ENCODE data around the gene ITSN2. TPM values are rescaled to one million over a fixed set of nuclear protein-coding genes. Genes with fewer than 3 reads are reported as not detected.

Gene ITSN2
- total and polyA plus RNA-seq, 2 of the 8 experiments (the other 6 are each of a cell fraction or from before 2014, with no cell fraction given) = 9.3 to 17.0 TPM

GRCh38 chr2:24210723-24211122 lies 149.6 kb downstream of the ITSN2 start:
- Histone ChIP-seq H3K79me2 (ENCODE audit: control insufficient read depth in 1 of 2, insufficient read depth in 2 of 2, low read length in 2 of 2) (no peaks in the 10 kb centered on the region), H3K23me2 (ENCODE audit: low read depth, low read length) (no peaks in the 10 kb centered on the region), H2BK120ac (replicated peaks; ENCODE audit: low read depth, low read length) (no peak overlapping the region), H2AFZ (ENCODE audit: low read length) (no peak overlapping the region), H3K79me1 (ENCODE audit: low read depth, low read length) (no peaks in the 10 kb centered on the region), H3K4ac (replicated peaks; ENCODE audit: insufficient read length, low read depth, low read length) (no peak overlapping the region), H3K36me3 (ENCODE audit: control insufficient read depth in 2 of 4, insufficient read depth in 4 of 4, low read length in 3 of 4) (no peaks in the 10 kb centered on the region), H3K27ac (ENCODE audit: low read depth, low read length) (no peak overlapping the region), H2AK5ac (ENCODE audit: low read depth, low read length) (no peak overlapping the region), H4K5ac (ENCODE audit: insufficient read length, low read depth, low read length) (no peak overlapping the region), H3K23ac (ENCODE audit: insufficient read length) (no peak overlapping the region), H3K4me3 (ENCODE audit: extremely low read depth in 1 of 4, insufficient read depth in 2 of 4, low read depth in 3 of 4, low read length in 4 of 4) (no peak overlapping the region), H3K14ac (ENCODE audit: insufficient read length) (no peak overlapping the region), H2BK5ac (ENCODE audit: low read depth, low read length) (no peak overlapping the region; the same call in 1 of the 2 replicates), H3K27me3 (replicated peaks in 1 of 4; ENCODE audit: control insufficient read depth in 3 of 4, extremely low read depth in 1 of 4, insufficient read depth in 3 of 4, low read length in 3 of 4) (no peaks in the 10 kb centered on the region; a peak in 1 of 7 replicates), H3K18ac (ENCODE audit: extremely low read depth, low read length) (no peak overlapping the region), H3K4me1 (replicated peaks in 1 of 4; ENCODE audit: control insufficient read depth in 3 of 4, insufficient read depth in 4 of 4, low read length in 3 of 4) (no peaks in the 10 kb centered on the region; a peak in 1 of 7 replicates), H3K4me2 (ENCODE audit: insufficient read depth in 1 of 2, low read depth in 2 of 2, low read length in 2 of 2) (no peak overlapping the region), H2BK15ac (ENCODE audit: low read length) (no peak overlapping the region), H2BK20ac (ENCODE audit: low read length) (no peak overlapping the region), H2BK12ac (ENCODE audit: low read depth, low read length) (no peak overlapping the region), H3K9me3 (ENCODE audit: insufficient read depth in 2 of 2, low read depth in 1 of 2, low read length in 1 of 2) (no peaks in the 10 kb centered on the region), H3K9ac (replicated peaks in 1 of 4; ENCODE audit: extremely low read depth in 1 of 4, low read depth in 3 of 4, low read length in 3 of 4) (no peak overlapping the region), H4K91ac (replicated peaks; ENCODE audit: insufficient read length, low read length) (no peak overlapping the region), H4K20me1 (replicated peaks in 1 of 2; ENCODE audit: control insufficient read depth in 1 of 2, insufficient read depth in 2 of 2, low read length in 2 of 2) (no peaks in the 10 kb centered on the region), H3K56ac (replicated peaks; ENCODE audit: insufficient read length, low read depth, low read length) (no peak overlapping the region), H4K8ac (ENCODE audit: extremely low read depth, insufficient read depth, low read length) (no peak overlapping the region)
- FAIRE-seq (no peak), DNase-seq (ENCODE audit: low read depth in 1 of 2, low spot score in 2 of 2) (no peak)
- ChIA-PET POLR2A (ENCODE audit: partially characterized antibody) (no interaction called here), CTCF (ENCODE audit: partially characterized antibody) (no interaction called here)
- WGBS, 2 experiments (ENCODE audit: extremely low coverage in 1 of 2, insufficient coverage in 1 of 2, insufficient read length in 1 of 2, insufficient replicate concordance in 2 of 2, low coverage in 1 of 2, low lambda C conversion rate in 2 of 2, missing lambda C conversion rate in 1 of 2) = 93% methylated on average over 21 of the region's 21 CpGs; no CpG with 5 or more reads in 1 of the 2 experiments
- TF ChIP-seq USF2 (IDR thresholded peaks at IDR 0.05; ENCODE audit: low read length) (no peak), SP4 (IDR thresholded peaks at IDR 0.05; ENCODE audit: low read length) (no peak), RFX5 (IDR thresholded peaks at IDR 0.05; ENCODE audit: borderline replicate concordance, low read depth, low read length) (no peak), RAD21 (IDR thresholded peaks at IDR 0.05 in 1 of 2, conservative IDR thresholded peaks at IDR 0.05 in 1 of 2; ENCODE audit: low read depth in 2 of 2, low read length in 2 of 2) (no peak), EGR1 (IDR thresholded peaks at IDR 0.05; ENCODE audit: borderline replicate concordance, low read depth, low read length) (no peak), CBX8 (IDR thresholded peaks at IDR 0.05; ENCODE audit: borderline replicate concordance, low read depth, low read length) (no peak), MAFK (IDR thresholded peaks at IDR 0.05; ENCODE audit: low read depth, low read length) (no peak), POLR2A (IDR thresholded peaks at IDR 0.05; ENCODE audit: control extremely low read depth in 1 of 2, low read depth in 2 of 2, low read length in 2 of 2) (no peak), TBP (IDR thresholded peaks at IDR 0.05; ENCODE audit: low read depth, low read length) (no peak), ZNF274 (IDR thresholded peaks at IDR 0.05; ENCODE audit: borderline replicate concordance, extremely low read depth, low read length) (no peak), JUND (IDR thresholded peaks at IDR 0.05; ENCODE audit: low read length) (no peak), SP2 (IDR thresholded peaks at IDR 0.05; ENCODE audit: low read length) (no peak), TCF12 (IDR thresholded peaks at IDR 0.05; ENCODE audit: low read depth, low read length) (no peak), SIRT6 (IDR thresholded peaks at IDR 0.05; ENCODE audit: low read length) (no peak), RXRA (IDR thresholded peaks at IDR 0.05; ENCODE audit: insufficient read depth, low read depth, low read length) (no peak)

Measured in H1 (cell line).